Gastrocnemius medialis (tissue), 4 donors: Measurements from ENCODE around the gene PRPF40A. TPM values are rescaled to one million over a fixed set of nuclear protein-coding genes. Genes with fewer than 3 reads are reported as not detected.

Experiments
- ATAC-seq, 2 donors: fragments of 150-250 bp; one replicate each; pipeline ENCODE4 v1.9.1; 2016
- DNase-seq, 2 donors: peaks; one replicate each; pipeline ENCODE4 v3.0.0-alpha.2; 2019
- H3K27ac ChIP-seq, 4 donors: fragments of 200-600 bp; sonication (generic); 1 replicate in 1 of 4; 2 replicates in 3 of 4; pipeline ENCODE4 v1.5.1; 2016 to 2018; ENCODE audit warnings: mild to moderate bottlenecking in 2 of 4, moderate library complexity in 1 of 4
- H3K27me3 ChIP-seq, 3 donors: fragments of 200-600 bp; sonication (generic) in 2 of 3; 1 replicate in 1 of 3; 2 replicates in 2 of 3; pipeline versions ENCODE4 v1.5.1 to v1.6.0; 2016 to 2019; ENCODE audit warnings: mild to moderate bottlenecking in 1 of 3, moderate library complexity in 1 of 3
- H3K36me3 ChIP-seq, 2 donors: fragments of 200-600 bp; sonication (generic) in 1 of 2; one replicate each; pipeline ENCODE4 v1.5.1; 2017 to 2018
- H3K4me1 ChIP-seq, 2 donors: fragments of 200-600 bp; sonication (generic) in 1 of 2; one replicate each; pipeline ENCODE4 v1.5.1; 2016 to 2017; ENCODE audit warnings: mild to moderate bottlenecking in 2 of 2
- H3K4me3 ChIP-seq, 4 donors: fragments of 200-600 bp; sonication (generic) in 3 of 4; 1 replicate in 1 of 4; 2 replicates in 3 of 4; pipeline ENCODE4 v1.5.1; 2016 to 2019; ENCODE audit warnings: mild to moderate bottlenecking in 2 of 4
- H3K9me3 ChIP-seq, 3 donors: fragments of 200-600 bp; sonication (generic) in 2 of 3; 1 replicate in 1 of 3; 2 replicates in 2 of 3; pipeline ENCODE4 v1.5.1; 2016 to 2019
- CTCF ChIP-seq, 5 experiments: fragments of 450-650 bp in 3 of 5; fragments of 200-600 bp in 2 of 5; sonication (generic) in 2 of 5; IDR thresholded peaks in 4 of 5; conservative IDR thresholded peaks in 1 of 5; 1 replicate in 4 of 5; 2 replicates in 1 of 5; pipeline ENCODE4 v1.5.1; 2016 to 2019; ENCODE audit warnings: antibody characterized with exemption in 5 of 5, mild to moderate bottlenecking in 3 of 5, moderate library complexity in 3 of 5
- POLR2A ChIP-seq, 2 donors: fragments of 450-650 bp; IDR thresholded peaks; one replicate each; pipeline ENCODE4 v1.6.1; 2017; ENCODE audit warnings: antibody characterized with exemption in 2 of 2, mild to moderate bottlenecking in 2 of 2, moderate library complexity in 2 of 2
- in situ Hi-C, 4 donors: fragments of 200-750 bp; cut with MboI; loops; one replicate each; pipeline versions ENCODE4 v1.15.0 to v1.8.0; 2017; ENCODE audit warnings: low sequenced_read_pairs in 4 of 4
- intact Hi-C: fragments of 100-400 bp; cut with DNase I; formaldehyde crosslinking; loops from one replicate; pipeline ENCODE4 v1.15.1; 2023; ENCODE audit warnings: low total_unique reads
- total RNA-seq, 4 donors: library from RNA; depleted of rRNA; stranded (reverse); fragments of >200 nt; gene quantifications; one replicate each; pipeline versions ENCODE4 v1.1.0 to v1.2.3, GENCODE V29; 2016

The PRPF40A gene
- total RNA-seq, 4 donors from 2014 or later, result 65.3 to 78.0 (median 69.9) TPM

GRCh38 chr2:152620208-152620607 lies 97.1 kb downstream of the PRPF40A start:
- TF ChIP-seq POLR2A (IDR thresholded peaks at IDR 0.05) (no peak), CTCF (IDR thresholded peaks at IDR 0.05 in 4 of 5, conservative IDR thresholded peaks at IDR 0.05 in 1 of 5) (no peak)
- peaks cover 0 to 18% of the 10 kb centered on the region in 2 donors for H3K36me3 ChIP-seq
- H3K9me3 ChIP-seq, result no peaks in the 10 kb centered on the region
- intact Hi-C loops (loop anchor here (5.0 kb wide), 2 partner anchors 213 to 793 kb away; partner anchors contain the start of gene ARL5A), in situ Hi-C loops (loop anchor here in 2 of 4 donors (10.0 kb wide), 1 partner anchor 285 kb away; the partner anchor contains the start of gene FMNL2 (in 2 of the 2))
- no peak overlapping the region for H3K4me3 ChIP-seq
- no peaks in the 10 kb centered on the region for H3K27me3 ChIP-seq
- peak overlapping the region; percentile 73 to 81 (median 76) for H3K27ac ChIP-seq
- H3K4me1 ChIP-seq, result peaks cover 19 to 51% of the 10 kb centered on the region in 2 donors
- peak; percentile 81 to 89 for ATAC-seq
- DNase-seq, result peak; percentile 29 to 35

GRCh38 chr2:152618193-152618564 lies 99.1 kb downstream of the PRPF40A start:
- H3K36me3 ChIP-seq, result peaks cover 0 to 18% of the 10 kb centered on the region in 2 donors
- ATAC-seq (no peak), DNase-seq (no peak)
- peak overlapping the region in 1 of 4 donors; percentile 1 for H3K27ac ChIP-seq
- no peak overlapping the region for H3K4me3 ChIP-seq
- intact Hi-C loops (loop anchor here (5.0 kb wide), 1 partner anchor 151 kb away; no protein-coding TSS in a partner anchor), in situ Hi-C loops (no loop called here)
- peaks cover 23 to 61% of the 10 kb centered on the region in 2 donors for H3K4me1 ChIP-seq
- H3K27me3 ChIP-seq, result no peaks in the 10 kb centered on the region
- no peaks in the 10 kb centered on the region for H3K9me3 ChIP-seq
- TF ChIP-seq CTCF (IDR thresholded peaks at IDR 0.05 in 4 of 5, conservative IDR thresholded peaks at IDR 0.05 in 1 of 5) (no peak), POLR2A (IDR thresholded peaks at IDR 0.05) (no peak)

- Histone ChIP-seq H3K4me1 (peaks cover 24 to 65% of the 10 kb centered on the region in 2 donors), H3K4me3 (no peak overlapping the region), H3K36me3 (peaks cover 0 to 18% of the 10 kb centered on the region in 2 donors), H3K27me3 (no peaks in the 10 kb centered on the region), H3K27ac (peak overlapping the region in 1 of 4 donors; percentile 1), H3K9me3 (no peaks in the 10 kb centered on the region)
- TF ChIP-seq POLR2A (IDR thresholded peaks at IDR 0.05) (no peak), CTCF (IDR thresholded peaks at IDR 0.05 in 4 of 5, conservative IDR thresholded peaks at IDR 0.05 in 1 of 5) (no peak)
- ATAC-seq (no peak), DNase-seq (no peak)
- in situ Hi-C loops (no loop called here), intact Hi-C loops (loop anchor here (5.0 kb wide), 1 partner anchor 150 kb away; no protein-coding TSS in a partner anchor)
Observed at GRCh38 chr2:152617456-152618192, 99.6 kb downstream of the PRPF40A start.

GRCh38 chr2:152615177-152615576 lies 102.1 kb downstream of the PRPF40A start:
- Histone ChIP-seq H3K27me3 (no peaks in the 10 kb centered on the region), H3K36me3 (peaks cover 0 to 18% of the 10 kb centered on the region in 2 donors), H3K27ac (peak overlapping the region; percentile 13 to 68 (median 29)), H3K4me1 (peaks cover 35 to 64% of the 10 kb centered on the region in 2 donors), H3K4me3 (no peak overlapping the region), H3K9me3 (no peaks in the 10 kb centered on the region)
- intact Hi-C loops, result loop anchor here (5.0 kb wide), 1 partner anchor 148 kb away; no protein-coding TSS in a partner anchor
- in situ Hi-C loops, result no loop called here
- DNase-seq, result no peak
- no peak for ATAC-seq
- TF ChIP-seq POLR2A (IDR thresholded peaks at IDR 0.05) (no peak), CTCF (IDR thresholded peaks at IDR 0.05 in 4 of 5, conservative IDR thresholded peaks at IDR 0.05 in 1 of 5) (no peak)
